Duodenal mucosa (tissue), 2 donors: Measurements from ENCODE around the gene COL27A1.

Experiments
- H3K27ac ChIP-seq: one replicate; pipeline ENCODE4 v1.7.0; 2013; ENCODE audit warnings: low read depth, low read length
- H3K27me3 ChIP-seq, 2 donors: one replicate each; pipeline ENCODE4 v1.7.0; 2013; ENCODE audit warnings: low read length in 2 of 2, control low read depth in 1 of 2; ENCODE audit not compliant: insufficient read depth in 2 of 2, control insufficient read depth in 1 of 2
- H3K36me3 ChIP-seq, 2 donors: one replicate each; pipeline ENCODE4 v1.7.0; 2013; ENCODE audit warnings: low read length in 2 of 2, control low read depth in 1 of 2; ENCODE audit not compliant: insufficient read depth in 2 of 2, control insufficient read depth in 1 of 2
- H3K4me1 ChIP-seq, 2 donors: one replicate each; pipeline ENCODE4 v1.7.0; 2013; ENCODE audit warnings: low read length in 2 of 2, control low read depth in 1 of 2; ENCODE audit not compliant: insufficient read depth in 2 of 2, control insufficient read depth in 1 of 2
- H3K4me3 ChIP-seq, 2 donors: one replicate each; pipeline ENCODE4 v1.7.0; 2013; ENCODE audit warnings: low read length in 2 of 2, low read depth in 1 of 2
- H3K9ac ChIP-seq, 2 donors: one replicate each; pipeline ENCODE4 v1.7.0; 2013; ENCODE audit warnings: low read length in 2 of 2, low read depth in 1 of 2
- H3K9me3 ChIP-seq, 2 donors: one replicate each; pipeline ENCODE4 v1.7.0; 2013; ENCODE audit warnings: low read length in 2 of 2, control low read depth in 1 of 2; ENCODE audit not compliant: control insufficient read depth in 1 of 2

The COL27A1 gene

GRCh38 chr9:114272739-114273431, 117.5 kb downstream of the COL27A1 start:
- H3K36me3 ChIP-seq, result no peaks in the 10 kb centered on the region
- no peaks in the 10 kb centered on the region for H3K4me1 ChIP-seq
- no peaks in the 10 kb centered on the region for H3K27me3 ChIP-seq
- H3K4me3 ChIP-seq, result no peak overlapping the region
- no peak overlapping the region for H3K27ac ChIP-seq
- H3K9me3 ChIP-seq, result no peaks in the 10 kb centered on the region
- H3K9ac ChIP-seq, result no peak overlapping the region

- Histone ChIP-seq H3K4me1 (no peaks in the 10 kb centered on the region), H3K9me3 (no peaks in the 10 kb centered on the region), H3K36me3 (no peaks in the 10 kb centered on the region), H3K9ac (no peak overlapping the region), H3K27me3 (no peaks in the 10 kb centered on the region), H3K4me3 (no peak overlapping the region), H3K27ac (no peak overlapping the region)
These were observed 118.1 kb downstream of the COL27A1 start for GRCh38 chr9:114273461-114273881.

GRCh38 chr9:114274217-114274616, 118.9 kb downstream of the COL27A1 start:
- Histone ChIP-seq H3K9me3 (no peaks in the 10 kb centered on the region), H3K27ac (no peak overlapping the region), H3K36me3 (no peaks in the 10 kb centered on the region), H3K9ac (no peak overlapping the region), H3K27me3 (no peaks in the 10 kb centered on the region), H3K4me1 (no peaks in the 10 kb centered on the region), H3K4me3 (no peak overlapping the region)

GRCh38 chr9:114275246-114276004, 120.1 kb downstream of the COL27A1 start:
- Histone ChIP-seq H3K27ac (no peak overlapping the region), H3K27me3 (no peaks in the 10 kb centered on the region), H3K4me3 (no peak overlapping the region), H3K9ac (no peak overlapping the region), H3K4me1 (no peaks in the 10 kb centered on the region), H3K9me3 (no peaks in the 10 kb centered on the region), H3K36me3 (no peaks in the 10 kb centered on the region)

DNA sequence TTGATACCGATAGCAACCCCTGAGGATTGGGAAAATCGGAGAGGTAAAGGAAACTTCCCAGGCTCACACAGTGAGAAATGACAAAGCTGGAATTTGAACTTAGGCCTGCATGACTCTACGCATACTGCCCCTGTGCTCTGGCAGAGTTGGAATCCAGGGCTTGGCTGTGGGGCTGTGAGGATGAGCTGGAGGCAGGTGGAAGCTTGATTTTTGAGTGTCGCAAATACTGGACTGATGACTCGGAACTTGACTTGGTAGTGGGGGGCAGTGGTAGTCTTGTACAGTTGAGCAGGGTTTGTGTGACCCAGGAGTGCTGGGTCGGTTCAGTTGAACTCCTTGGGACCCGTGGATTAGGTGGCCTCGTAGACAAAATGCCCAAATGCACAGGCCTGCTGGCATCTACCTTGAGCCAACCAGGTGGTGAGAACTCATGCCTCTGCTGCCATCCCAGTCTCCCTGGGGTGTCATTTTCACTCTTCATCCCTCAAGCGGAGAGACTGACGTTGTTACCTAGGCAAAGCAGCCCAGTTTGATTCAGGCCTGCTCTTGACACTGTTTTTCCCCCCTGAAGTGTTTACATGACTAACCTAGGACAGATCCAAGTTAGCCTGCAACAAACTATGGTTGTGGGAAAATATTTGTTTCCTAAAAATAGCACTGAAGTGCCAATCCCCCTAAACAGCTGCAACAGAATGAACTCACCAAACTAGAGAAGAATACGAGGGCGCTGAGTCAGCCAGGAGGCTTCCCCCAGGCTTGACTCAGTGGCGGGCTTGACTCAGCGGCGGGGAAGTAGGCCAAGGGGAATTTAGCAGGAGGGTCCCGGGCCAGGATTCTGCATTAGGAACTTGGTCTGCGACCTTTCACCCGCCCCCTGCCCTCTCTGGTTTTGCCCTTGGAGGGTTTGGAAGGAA, 121.8 kb downstream of the COL27A1 start:
- Histone ChIP-seq H3K9me3 (no peaks in the 10 kb centered on the region), H3K27me3 (no peaks in the 10 kb centered on the region), H3K36me3 (no peaks in the 10 kb centered on the region), H3K27ac (no peak overlapping the region), H3K9ac (no peak overlapping the region), H3K4me3 (no peak overlapping the region), H3K4me1 (peaks cover 7 to 8% of the 10 kb centered on the region in 2 donors)

DNA sequence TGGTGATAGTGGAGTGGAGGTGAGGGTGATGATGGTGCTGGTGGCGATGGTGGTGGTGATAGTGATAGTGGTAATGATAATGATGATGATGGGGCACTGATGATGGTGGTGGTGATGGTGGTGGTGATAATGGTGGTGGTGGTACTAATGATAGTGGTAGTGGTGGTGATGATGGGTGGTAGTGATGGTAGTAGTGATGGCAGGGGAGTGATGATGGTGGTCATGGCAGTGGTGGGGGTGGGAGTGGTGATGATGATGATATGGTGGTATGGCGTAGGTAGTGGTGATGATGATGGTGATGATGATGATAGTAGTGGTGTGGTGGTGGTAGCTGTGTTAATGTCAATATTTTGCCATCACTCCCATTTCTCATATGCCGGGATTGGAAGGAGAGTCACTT, 123.0 kb downstream of the COL27A1 start:
- Histone ChIP-seq H3K4me1 (peaks cover 7 to 12% of the 10 kb centered on the region in 2 donors), H3K9me3 (no peaks in the 10 kb centered on the region), H3K36me3 (no peaks in the 10 kb centered on the region), H3K27me3 (no peaks in the 10 kb centered on the region), H3K27ac (no peak overlapping the region), H3K9ac (no peak overlapping the region), H3K4me3 (no peak overlapping the region)

GRCh38 chr9:114278881-114279570, 123.7 kb downstream of the COL27A1 start:
- H3K27ac ChIP-seq, result no peak overlapping the region
- peaks cover 7 to 12% of the 10 kb centered on the region in 2 donors for H3K4me1 ChIP-seq
- no peaks in the 10 kb centered on the region for H3K9me3 ChIP-seq
- no peak overlapping the region for H3K4me3 ChIP-seq
- H3K27me3 ChIP-seq, result no peaks in the 10 kb centered on the region
- H3K9ac ChIP-seq, result no peak overlapping the region
- H3K36me3 ChIP-seq, result no peaks in the 10 kb centered on the region

DNA sequence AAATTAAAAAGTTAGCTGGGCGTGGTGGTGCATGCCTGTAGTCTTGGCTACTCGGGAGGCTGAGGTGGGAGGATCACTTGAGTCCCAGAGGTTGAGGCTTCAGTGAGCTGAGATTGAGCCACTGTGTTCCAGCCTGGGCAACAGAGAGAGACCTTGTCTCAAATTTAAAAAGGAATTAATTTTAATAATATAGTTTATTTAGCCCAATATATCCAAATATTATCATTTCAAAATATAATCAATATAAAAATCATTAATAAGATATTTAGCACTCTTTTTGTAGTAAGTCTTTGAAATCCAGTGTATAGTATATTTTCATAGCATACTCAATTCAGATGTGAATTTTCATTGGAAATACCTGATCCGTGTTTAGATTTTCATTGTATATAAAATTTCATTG, 124.4 kb downstream of the COL27A1 start:
- Histone ChIP-seq H3K27ac (no peak overlapping the region), H3K27me3 (no peaks in the 10 kb centered on the region), H3K36me3 (no peaks in the 10 kb centered on the region), H3K9ac (no peak overlapping the region), H3K4me3 (no peak overlapping the region), H3K4me1 (peaks cover 7 to 12% of the 10 kb centered on the region in 2 donors), H3K9me3 (no peaks in the 10 kb centered on the region)

GRCh38 chr9:114280636-114281472, 125.5 kb downstream of the COL27A1 start:
- Histone ChIP-seq H3K4me3 (no peak overlapping the region), H3K36me3 (no peaks in the 10 kb centered on the region), H3K9ac (no peak overlapping the region), H3K9me3 (no peaks in the 10 kb centered on the region), H3K4me1 (peaks cover 10 to 12% of the 10 kb centered on the region in 2 donors), H3K27ac (no peak overlapping the region), H3K27me3 (no peaks in the 10 kb centered on the region)
